ENCODE measurements around the gene TMEM223. TPM values are rescaled to one million over a fixed set of nuclear protein-coding genes. Genes with fewer than 3 reads are reported as not detected.

TMEM223 gene
- total RNA-seq, 6 experiments from 2014 or later, result 12.8 to 15.0 (median 13.6) TPM

- TF ChIP-seq, protein P1, sequence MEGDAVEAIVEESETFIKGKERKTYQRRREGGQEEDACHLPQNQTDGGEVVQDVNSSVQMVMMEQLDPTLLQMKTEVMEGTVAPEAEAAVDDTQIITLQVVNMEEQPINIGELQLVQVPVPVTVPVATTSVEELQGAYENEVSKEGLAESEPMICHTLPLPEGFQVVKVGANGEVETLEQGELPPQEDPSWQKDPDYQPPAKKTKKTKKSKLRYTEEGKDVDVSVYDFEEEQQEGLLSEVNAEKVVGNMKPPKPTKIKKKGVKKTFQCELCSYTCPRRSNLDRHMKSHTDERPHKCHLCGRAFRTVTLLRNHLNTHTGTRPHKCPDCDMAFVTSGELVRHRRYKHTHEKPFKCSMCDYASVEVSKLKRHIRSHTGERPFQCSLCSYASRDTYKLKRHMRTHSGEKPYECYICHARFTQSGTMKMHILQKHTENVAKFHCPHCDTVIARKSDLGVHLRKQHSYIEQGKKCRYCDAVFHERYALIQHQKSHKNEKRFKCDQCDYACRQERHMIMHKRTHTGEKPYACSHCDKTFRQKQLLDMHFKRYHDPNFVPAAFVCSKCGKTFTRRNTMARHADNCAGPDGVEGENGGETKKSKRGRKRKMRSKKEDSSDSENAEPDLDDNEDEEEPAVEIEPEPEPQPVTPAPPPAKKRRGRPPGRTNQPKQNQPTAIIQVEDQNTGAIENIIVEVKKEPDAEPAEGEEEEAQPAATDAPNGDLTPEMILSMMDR (IDR thresholded peaks at IDR 0.05), result no peak
- Mint-ChIP-seq H3K9me3 (no peaks in the 10 kb centered on the region), H3K27ac (0 out of 2 replicates have a peak overlapping the region, but pooled peaks have one; percentile 27), H3K4me3 (no peak overlapping the region), H3K4me1 (ENCODE audit: low read depth) (peaks cover 17% of the 10 kb centered on the region), H3K27me3 (ENCODE audit: insufficient read depth) (no peaks in the 10 kb centered on the region), H3K36me3 (ENCODE audit: low read depth) (no peaks in the 10 kb centered on the region)
- no peak for DNase-seq
Observed at GRCh38 chr11:62811659-62812058, 19.9 kb upstream of the TMEM223 start.

DNA sequence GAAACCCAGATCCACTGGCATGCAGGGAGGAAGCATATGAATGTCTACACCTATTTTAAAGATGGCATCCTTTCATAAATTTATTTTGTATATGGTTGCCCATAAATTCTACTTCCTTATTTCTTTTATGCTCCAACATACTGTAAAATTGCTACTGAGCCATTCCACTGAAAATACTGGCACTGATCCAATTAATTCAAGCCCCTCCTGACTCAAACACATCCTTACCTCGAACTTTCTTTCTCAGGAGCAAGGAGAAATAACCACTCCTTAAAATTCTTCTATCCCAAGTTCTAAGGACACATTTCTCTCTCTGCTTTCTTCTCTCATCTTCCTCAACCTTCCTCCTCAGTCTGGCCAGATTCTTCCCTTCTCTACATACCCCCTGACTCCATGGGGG lies 18.9 kb upstream of the TMEM223 start:
- Mint-ChIP-seq H3K4me3 (no peak overlapping the region), H3K27ac (0 out of 2 replicates have a peak overlapping the region, but pooled peaks have one; percentile 4), H3K36me3 (ENCODE audit: low read depth) (no peaks in the 10 kb centered on the region), H3K27me3 (ENCODE audit: insufficient read depth) (no peaks in the 10 kb centered on the region), H3K4me1 (ENCODE audit: low read depth) (peaks cover 26% of the 10 kb centered on the region), H3K9me3 (no peaks in the 10 kb centered on the region)
- DNase-seq, result no peak
- TF ChIP-seq, protein P1 (IDR thresholded peaks at IDR 0.05), result no peak

DNA sequence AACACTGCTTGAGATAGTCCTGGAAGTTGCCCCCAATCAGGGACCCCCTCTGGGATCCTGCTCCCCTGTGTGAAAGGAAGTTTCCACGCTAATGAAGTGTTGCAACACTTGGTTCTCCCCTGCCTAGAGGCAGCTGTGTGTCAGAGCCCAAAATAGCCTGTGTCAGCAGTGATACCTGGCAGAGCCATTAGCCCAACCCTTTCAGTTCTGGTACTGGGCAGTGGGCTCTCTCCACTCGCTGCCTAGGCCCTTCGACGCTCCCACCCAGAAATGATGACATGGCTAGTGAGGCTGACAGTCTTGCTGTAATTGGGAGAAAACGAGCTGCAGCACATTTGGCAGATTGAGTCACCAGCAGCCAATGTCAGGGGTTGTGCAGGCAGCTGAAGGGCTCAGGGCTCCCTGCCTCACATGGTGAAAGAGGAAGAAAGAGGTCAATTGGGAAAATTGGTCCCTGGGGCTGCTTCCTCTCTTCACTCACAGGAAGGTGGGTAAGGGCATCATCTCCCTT lies 14.9 kb upstream of the TMEM223 start:
- Mint-ChIP-seq H3K27ac (peak overlapping the region; percentile 98), H3K27me3 (ENCODE audit: insufficient read depth) (peaks cover 13% of the 10 kb centered on the region), H3K9me3 (peaks cover 4% of the 10 kb centered on the region; the same call in 1 of the 2 replicates), H3K4me3 (peak overlapping the region; percentile 99), H3K4me1 (ENCODE audit: low read depth) (peaks cover 39% of the 10 kb centered on the region), H3K36me3 (ENCODE audit: low read depth) (peaks cover 10% of the 10 kb centered on the region)
- TF ChIP-seq, protein P1 (IDR thresholded peaks at IDR 0.05), result no peak
- peak; percentile 22 for DNase-seq

DNA sequence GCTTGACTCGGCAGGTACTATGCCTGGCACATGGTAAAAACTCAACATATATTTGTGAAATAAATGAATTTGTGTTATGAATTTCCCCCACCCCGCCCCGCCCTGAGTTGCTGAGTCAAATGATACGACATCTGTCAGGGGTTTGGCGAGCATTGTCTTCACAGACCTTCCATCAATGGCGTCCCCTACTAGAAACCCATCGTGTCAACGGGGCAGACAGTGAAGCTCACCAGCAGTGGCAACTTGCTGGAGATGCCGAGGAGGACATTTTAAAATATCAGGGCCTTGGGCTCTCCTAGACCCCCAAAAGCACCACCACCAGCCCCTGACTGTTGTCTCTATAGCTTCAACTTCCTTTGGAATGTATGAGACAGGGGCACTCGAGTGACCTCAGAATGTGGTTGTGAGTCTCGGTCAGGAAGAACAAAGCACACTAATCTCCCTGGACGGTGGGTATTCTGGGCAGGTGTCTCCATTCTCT lies 14.2 kb upstream of the TMEM223 start:
- Mint-ChIP-seq H3K9me3 (peaks cover 4% of the 10 kb centered on the region; the same call in 1 of the 2 replicates), H3K36me3 (ENCODE audit: low read depth) (peaks cover 14% of the 10 kb centered on the region), H3K4me3 (peak overlapping the region; percentile 99), H3K27me3 (ENCODE audit: insufficient read depth) (peaks cover 13% of the 10 kb centered on the region), H3K4me1 (ENCODE audit: low read depth) (peaks cover 39% of the 10 kb centered on the region), H3K27ac (peak overlapping the region; percentile 98)
- no peak for DNase-seq
- TF ChIP-seq, protein P1 (IDR thresholded peaks at IDR 0.05), result no peak; the same call in 1 of the 2 replicates

DNA sequence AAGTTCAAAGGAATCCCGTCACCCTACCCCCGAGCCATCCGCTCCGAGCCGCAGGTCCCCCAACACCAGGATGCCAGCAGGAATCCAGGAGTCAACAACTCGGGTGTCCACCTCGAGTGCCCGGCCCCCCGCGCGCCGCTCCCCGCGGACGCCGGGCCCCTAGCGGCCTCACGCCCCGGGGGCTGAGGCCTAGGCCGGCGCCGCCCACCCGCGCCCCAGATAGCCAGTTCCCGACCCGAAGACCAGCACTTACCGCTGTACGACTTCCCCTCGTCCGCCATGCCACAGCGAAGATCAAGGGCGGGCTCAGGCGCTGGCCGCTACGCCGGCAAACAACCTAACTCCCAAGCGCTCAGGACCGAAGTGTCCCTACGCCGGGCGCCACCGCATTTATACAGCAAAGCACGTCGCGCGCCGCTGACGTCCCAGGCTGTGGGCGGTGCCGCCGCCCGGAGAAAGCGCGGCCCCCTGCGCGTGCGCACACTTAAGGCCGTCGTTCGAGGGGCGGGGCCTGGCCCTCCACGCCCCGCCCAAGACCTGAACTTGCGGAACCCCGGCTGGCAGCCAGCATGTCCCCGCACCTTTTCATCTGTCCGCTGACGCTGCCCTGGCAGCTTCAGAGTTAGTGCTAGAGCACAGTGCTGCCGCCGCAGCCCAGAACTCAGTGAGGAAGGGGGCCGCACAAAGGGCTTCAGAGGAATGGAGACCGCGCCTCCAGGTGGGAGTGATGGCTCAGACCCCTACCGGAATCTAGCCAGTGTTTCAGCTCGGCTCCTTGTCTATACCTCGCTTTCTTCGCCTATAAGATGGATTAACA lies 13.5 kb upstream of the TMEM223 start, which contains the start of gene NXF1:
NXF1 (minus strand) TSS at position 365 of the 817 bp plus-strand sequence; CDS start at position 281, 84 bp downstream.
- peaks cover 39% of the 10 kb centered on the region for H3K4me1 Mint-ChIP-seq (ENCODE audit: low read depth)
- H3K36me3 Mint-ChIP-seq (ENCODE audit: low read depth), result peaks cover 17% of the 10 kb centered on the region
- TF ChIP-seq, protein P1 (IDR thresholded peaks at IDR 0.05), result peak; percentile 44
- H3K27ac Mint-ChIP-seq, result peak within 1 kb of the TSS; percentile 98
- peaks cover 13% of the 10 kb centered on the region for H3K27me3 Mint-ChIP-seq (ENCODE audit: insufficient read depth)
- H3K9me3 Mint-ChIP-seq, result peaks cover 4% of the 10 kb centered on the region; the same call in 1 of the 2 replicates
- peak; percentile 94 for DNase-seq
- peak within 1 kb of the TSS; percentile 99 for H3K4me3 Mint-ChIP-seq
